ENCODE measurements around the gene XPOT. TPM values are rescaled to one million over a fixed set of nuclear protein-coding genes. Genes with fewer than 3 reads are reported as not detected.

XPOT gene
- total RNA-seq, 1 donor from 2014 or later: 46.5 TPM

DNA sequence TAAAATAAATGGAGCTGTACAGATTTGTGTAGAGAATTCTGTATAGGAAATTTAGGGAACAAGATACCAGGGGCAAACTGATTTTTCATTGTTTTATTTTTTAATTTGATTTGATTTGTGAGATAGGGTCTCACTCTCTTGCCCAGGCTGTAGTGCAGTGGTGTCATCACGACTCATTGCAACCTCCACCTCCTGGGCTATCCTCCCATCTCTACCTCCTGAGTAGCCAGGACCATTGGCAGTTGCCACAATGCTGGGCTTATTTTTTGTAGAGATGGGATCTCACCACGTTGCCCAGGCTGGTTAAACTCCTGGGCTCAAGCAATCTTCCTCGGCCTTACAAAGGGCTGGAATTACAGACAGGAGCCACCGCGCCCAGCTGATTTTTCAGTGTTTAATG, 29.7 kb downstream of the XPOT start:
- Mint-ChIP-seq H3K9me3 (ENCODE audit: unreplicated experiment) (no peaks in the 10 kb centered on the region), H3K4me1 (ENCODE audit: unreplicated experiment) (no peaks in the 10 kb centered on the region), H3K4me3 (ENCODE audit: unreplicated experiment) (no peak overlapping the region), H3K27me3 (ENCODE audit: unreplicated experiment) (peaks cover 4% of the 10 kb centered on the region), H3K27ac (ENCODE audit: unreplicated experiment) (no peak overlapping the region), H3K36me3 (ENCODE audit: low read depth, unreplicated experiment) (peaks cover 24% of the 10 kb centered on the region)
- TF ChIP-seq, protein P1, sequence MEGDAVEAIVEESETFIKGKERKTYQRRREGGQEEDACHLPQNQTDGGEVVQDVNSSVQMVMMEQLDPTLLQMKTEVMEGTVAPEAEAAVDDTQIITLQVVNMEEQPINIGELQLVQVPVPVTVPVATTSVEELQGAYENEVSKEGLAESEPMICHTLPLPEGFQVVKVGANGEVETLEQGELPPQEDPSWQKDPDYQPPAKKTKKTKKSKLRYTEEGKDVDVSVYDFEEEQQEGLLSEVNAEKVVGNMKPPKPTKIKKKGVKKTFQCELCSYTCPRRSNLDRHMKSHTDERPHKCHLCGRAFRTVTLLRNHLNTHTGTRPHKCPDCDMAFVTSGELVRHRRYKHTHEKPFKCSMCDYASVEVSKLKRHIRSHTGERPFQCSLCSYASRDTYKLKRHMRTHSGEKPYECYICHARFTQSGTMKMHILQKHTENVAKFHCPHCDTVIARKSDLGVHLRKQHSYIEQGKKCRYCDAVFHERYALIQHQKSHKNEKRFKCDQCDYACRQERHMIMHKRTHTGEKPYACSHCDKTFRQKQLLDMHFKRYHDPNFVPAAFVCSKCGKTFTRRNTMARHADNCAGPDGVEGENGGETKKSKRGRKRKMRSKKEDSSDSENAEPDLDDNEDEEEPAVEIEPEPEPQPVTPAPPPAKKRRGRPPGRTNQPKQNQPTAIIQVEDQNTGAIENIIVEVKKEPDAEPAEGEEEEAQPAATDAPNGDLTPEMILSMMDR (IDR thresholded peaks at IDR 0.05; ENCODE audit: unreplicated experiment): no peak
- DNase-seq (ENCODE audit: low spot score): no peak

DNA sequence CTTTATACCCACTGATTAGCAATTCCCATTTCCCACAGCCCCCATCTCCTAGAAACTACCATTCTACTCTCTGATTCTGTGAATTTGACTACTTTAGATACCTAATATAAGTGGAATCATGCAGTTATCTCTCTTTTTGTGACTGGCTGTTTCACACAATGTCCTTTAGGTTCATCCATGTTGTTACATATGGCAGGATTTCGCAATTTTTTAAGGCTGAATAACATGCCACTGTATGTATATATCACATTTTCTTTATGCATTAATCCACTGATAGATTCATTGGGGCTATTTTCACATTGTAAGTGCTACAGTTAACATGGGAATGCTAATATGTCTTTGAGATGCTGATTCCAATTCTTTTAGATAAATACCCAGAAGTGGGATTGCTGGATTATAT, 35.9 kb downstream of the XPOT start:
- no peak for DNase-seq (ENCODE audit: low spot score)
- Mint-ChIP-seq H3K4me1 (ENCODE audit: unreplicated experiment) (no peaks in the 10 kb centered on the region), H3K27ac (ENCODE audit: unreplicated experiment) (no peak overlapping the region), H3K36me3 (ENCODE audit: low read depth, unreplicated experiment) (peaks cover 33% of the 10 kb centered on the region), H3K9me3 (ENCODE audit: unreplicated experiment) (no peaks in the 10 kb centered on the region), H3K4me3 (ENCODE audit: unreplicated experiment) (no peak overlapping the region), H3K27me3 (ENCODE audit: unreplicated experiment) (peaks cover 4% of the 10 kb centered on the region)
- TF ChIP-seq, protein P1 (IDR thresholded peaks at IDR 0.05; ENCODE audit: unreplicated experiment): no peak

DNA sequence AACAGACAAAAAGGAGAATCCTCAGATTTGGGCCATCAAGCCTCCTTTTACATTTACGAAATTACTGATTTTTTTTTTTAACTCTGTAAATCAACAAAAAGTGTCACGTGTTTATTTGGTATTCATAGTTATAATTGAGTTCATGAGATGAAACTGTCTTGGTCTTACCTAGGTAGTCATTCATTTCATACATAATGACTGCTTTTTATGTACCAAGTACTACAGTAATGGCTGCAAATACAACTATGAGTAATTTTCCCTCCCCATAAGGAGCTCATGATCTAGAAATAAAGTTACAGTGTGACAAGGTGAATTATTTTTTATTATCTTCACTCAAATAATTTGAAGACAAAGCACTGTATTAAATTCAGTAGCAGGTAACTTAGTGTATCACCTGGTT, 41.3 kb downstream of the XPOT start:
- Mint-ChIP-seq H3K4me1 (ENCODE audit: unreplicated experiment) (no peaks in the 10 kb centered on the region), H3K4me3 (ENCODE audit: unreplicated experiment) (no peak overlapping the region), H3K9me3 (ENCODE audit: unreplicated experiment) (no peaks in the 10 kb centered on the region), H3K27me3 (ENCODE audit: unreplicated experiment) (peaks cover 2% of the 10 kb centered on the region), H3K27ac (ENCODE audit: unreplicated experiment) (no peak overlapping the region), H3K36me3 (ENCODE audit: low read depth, unreplicated experiment) (peaks cover 17% of the 10 kb centered on the region)
- TF ChIP-seq, protein P1 (IDR thresholded peaks at IDR 0.05; ENCODE audit: unreplicated experiment): no peak
- no peak for DNase-seq (ENCODE audit: low spot score)

DNA sequence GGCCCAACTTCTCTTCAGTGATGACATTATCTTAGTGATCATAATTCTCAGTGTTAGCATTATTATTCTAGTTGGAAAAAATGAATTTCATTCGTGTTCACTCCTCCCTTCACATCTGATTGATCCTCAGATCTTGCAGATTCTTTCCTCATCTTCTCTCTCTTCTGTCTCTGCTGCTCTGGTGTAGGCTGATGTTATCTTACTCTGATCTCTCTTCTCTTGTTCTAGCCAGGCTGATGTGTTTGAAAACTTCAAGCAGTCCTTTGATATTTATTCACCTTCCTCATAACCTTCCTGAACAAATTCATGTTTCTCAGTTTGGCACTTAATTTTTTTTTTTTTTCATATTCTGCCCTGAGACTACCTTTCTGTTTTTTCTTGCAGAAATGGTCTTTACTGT, 42.1 kb downstream of the XPOT start:
- no peak for DNase-seq (ENCODE audit: low spot score)
- Mint-ChIP-seq H3K4me1 (ENCODE audit: unreplicated experiment) (peaks cover 6% of the 10 kb centered on the region), H3K27me3 (ENCODE audit: unreplicated experiment) (peaks cover 2% of the 10 kb centered on the region), H3K4me3 (ENCODE audit: unreplicated experiment) (no peak overlapping the region), H3K27ac (ENCODE audit: unreplicated experiment) (no peak overlapping the region), H3K36me3 (ENCODE audit: low read depth, unreplicated experiment) (peaks cover 13% of the 10 kb centered on the region), H3K9me3 (ENCODE audit: unreplicated experiment) (no peaks in the 10 kb centered on the region)
- TF ChIP-seq, protein P1 (IDR thresholded peaks at IDR 0.05; ENCODE audit: unreplicated experiment): no peak

DNA sequence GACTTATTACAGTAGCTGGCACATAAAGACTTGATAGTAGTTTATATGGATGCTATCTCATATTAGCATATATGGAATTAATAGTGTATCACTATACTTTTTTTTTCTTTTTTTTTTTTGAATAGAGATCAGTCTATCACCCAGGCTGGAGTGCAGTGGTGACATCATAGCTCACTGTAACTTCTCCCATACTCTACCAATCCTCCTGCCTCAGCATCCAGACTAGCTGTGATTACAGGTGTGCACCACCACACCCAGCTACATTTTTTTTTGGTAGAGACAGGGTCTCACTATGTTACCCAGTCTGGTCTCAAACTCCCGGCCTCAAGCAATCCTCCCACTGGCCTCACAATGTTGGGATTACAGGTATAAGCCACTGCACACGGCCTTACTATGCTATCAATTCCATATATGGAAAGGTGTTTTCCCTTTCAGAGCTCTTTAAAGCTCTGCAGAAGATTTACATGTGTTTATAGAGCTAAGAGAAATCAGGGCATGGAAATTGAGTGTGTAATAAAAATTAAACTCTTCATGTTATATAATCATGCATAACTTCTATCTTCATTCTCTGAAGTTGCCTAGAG, 46.0 kb downstream of the XPOT start:
- H3K36me3 Mint-ChIP-seq (ENCODE audit: low read depth, unreplicated experiment): peaks cover 4% of the 10 kb centered on the region
- peak overlapping the region; percentile 48 for H3K27ac Mint-ChIP-seq (ENCODE audit: unreplicated experiment)
- H3K4me1 Mint-ChIP-seq (ENCODE audit: unreplicated experiment): peaks cover 17% of the 10 kb centered on the region
- TF ChIP-seq, protein P1 (IDR thresholded peaks at IDR 0.05; ENCODE audit: unreplicated experiment): no peak
- no peak overlapping the region for H3K4me3 Mint-ChIP-seq (ENCODE audit: unreplicated experiment)
- no peaks in the 10 kb centered on the region for H3K9me3 Mint-ChIP-seq (ENCODE audit: unreplicated experiment)
- no peak for DNase-seq (ENCODE audit: low spot score)
- peaks cover 6% of the 10 kb centered on the region for H3K27me3 Mint-ChIP-seq (ENCODE audit: unreplicated experiment)

Data from endothelial cell (in vitro differentiated cells).